ENCODE data around the gene PPARGC1A. TPM values are rescaled to one million over a fixed set of nuclear protein-coding genes. Genes with fewer than 3 reads are reported as not detected.

Gene PPARGC1A
- total RNA-seq, 1 donor from 2014 or later = 0.48 TPM

DNA sequence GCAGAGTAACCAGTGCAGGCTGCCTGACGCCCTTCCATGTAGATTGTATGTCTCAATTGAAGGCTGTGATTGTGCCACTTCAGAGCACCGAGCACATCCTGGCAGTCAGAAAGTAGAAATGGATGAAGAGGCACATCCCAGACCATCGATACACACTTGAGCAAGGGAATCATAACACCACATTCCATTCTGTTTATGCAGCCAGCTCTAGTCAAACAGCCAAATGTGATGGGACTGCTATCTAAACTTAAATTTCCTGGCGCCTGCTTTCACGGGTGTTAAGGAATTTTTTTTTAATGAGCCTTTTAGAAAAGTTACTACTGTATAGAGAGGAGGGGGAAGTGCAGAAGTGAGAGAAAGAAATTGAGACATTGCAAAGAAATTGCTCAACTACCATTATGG, 84.4 kb downstream of the PPARGC1A start:
- H3K36me3 ChIP-seq (ENCODE audit: insufficient read depth, low read length) = no peaks in the 10 kb centered on the region
- H3K79me2 ChIP-seq (ENCODE audit: insufficient read depth, low read length) = no peaks in the 10 kb centered on the region
- H3K4me1 ChIP-seq (ENCODE audit: insufficient read depth, low read length) = no peaks in the 10 kb centered on the region
- Mint-ChIP-seq H3K4me3 (ENCODE audit: unreplicated experiment) (no peak overlapping the region), H3K27ac (ENCODE audit: unreplicated experiment) (peak overlapping the region; percentile 44), H3K27me3 (ENCODE audit: low read depth, unreplicated experiment) (no peaks in the 10 kb centered on the region), H3K36me3 (ENCODE audit: low read depth, unreplicated experiment) (no peaks in the 10 kb centered on the region), H3K4me1 (ENCODE audit: low read depth, unreplicated experiment) (peaks cover 10% of the 10 kb centered on the region), H3K9me3 (ENCODE audit: unreplicated experiment) (no peaks in the 10 kb centered on the region)
- H3K27me3 ChIP-seq (ENCODE audit: insufficient read depth, low read length) = no peaks in the 10 kb centered on the region
- H3K9ac ChIP-seq (ENCODE audit: low read length) = no peak overlapping the region
- no peak overlapping the region for H2AFZ ChIP-seq (ENCODE audit: low read depth, low read length)
- no peak overlapping the region for H3K4me3 ChIP-seq (ENCODE audit: insufficient read depth, low read depth, low read length)
- DNase-seq (ENCODE audit: low read depth) (peak; percentile 61), FAIRE-seq (no peak)
- H4K20me1 ChIP-seq (ENCODE audit: insufficient read depth, low read length) = no peaks in the 10 kb centered on the region
- no peaks in the 10 kb centered on the region for H3K9me3 ChIP-seq (ENCODE audit: insufficient read depth, low read depth, low read length)
- no peak overlapping the region for H3K27ac ChIP-seq (ENCODE audit: low read depth, low read length)
- H3K4me2 ChIP-seq (ENCODE audit: low read length) = peak overlapping the region; percentile 6
- TF ChIP-seq, protein P1, sequence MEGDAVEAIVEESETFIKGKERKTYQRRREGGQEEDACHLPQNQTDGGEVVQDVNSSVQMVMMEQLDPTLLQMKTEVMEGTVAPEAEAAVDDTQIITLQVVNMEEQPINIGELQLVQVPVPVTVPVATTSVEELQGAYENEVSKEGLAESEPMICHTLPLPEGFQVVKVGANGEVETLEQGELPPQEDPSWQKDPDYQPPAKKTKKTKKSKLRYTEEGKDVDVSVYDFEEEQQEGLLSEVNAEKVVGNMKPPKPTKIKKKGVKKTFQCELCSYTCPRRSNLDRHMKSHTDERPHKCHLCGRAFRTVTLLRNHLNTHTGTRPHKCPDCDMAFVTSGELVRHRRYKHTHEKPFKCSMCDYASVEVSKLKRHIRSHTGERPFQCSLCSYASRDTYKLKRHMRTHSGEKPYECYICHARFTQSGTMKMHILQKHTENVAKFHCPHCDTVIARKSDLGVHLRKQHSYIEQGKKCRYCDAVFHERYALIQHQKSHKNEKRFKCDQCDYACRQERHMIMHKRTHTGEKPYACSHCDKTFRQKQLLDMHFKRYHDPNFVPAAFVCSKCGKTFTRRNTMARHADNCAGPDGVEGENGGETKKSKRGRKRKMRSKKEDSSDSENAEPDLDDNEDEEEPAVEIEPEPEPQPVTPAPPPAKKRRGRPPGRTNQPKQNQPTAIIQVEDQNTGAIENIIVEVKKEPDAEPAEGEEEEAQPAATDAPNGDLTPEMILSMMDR (IDR thresholded peaks at IDR 0.05; ENCODE audit: insufficient read depth, low read depth, low read length) = no peak
- TF ChIP-seq EZH2 (IDR thresholded peaks at IDR 0.05; ENCODE audit: insufficient read depth, low read length) = no peak

DNA sequence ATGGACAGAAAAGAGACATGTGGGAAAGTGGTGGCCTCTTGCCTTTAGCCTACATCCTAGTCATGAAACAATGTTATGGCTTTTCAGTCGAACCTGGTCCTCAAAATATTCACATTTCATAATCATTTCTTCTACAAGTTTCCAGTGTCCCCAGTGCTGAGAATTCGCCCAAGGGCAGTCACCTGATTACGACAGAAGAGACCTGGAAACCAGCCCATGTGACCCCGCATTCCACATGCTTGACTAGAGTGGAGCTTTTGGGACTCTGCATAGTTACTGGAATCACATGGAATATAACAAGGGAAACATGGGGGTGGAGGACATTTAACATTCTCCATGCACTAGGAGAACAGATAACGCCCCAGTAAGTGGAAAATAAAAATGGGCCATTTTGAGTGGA, 100.1 kb downstream of the PPARGC1A start:
- no peaks in the 10 kb centered on the region for H3K79me2 ChIP-seq (ENCODE audit: insufficient read depth, low read length)
- Mint-ChIP-seq H3K4me1 (ENCODE audit: low read depth, unreplicated experiment) (no peaks in the 10 kb centered on the region), H3K36me3 (ENCODE audit: low read depth, unreplicated experiment) (no peaks in the 10 kb centered on the region), H3K27ac (ENCODE audit: unreplicated experiment) (peak overlapping the region; percentile 31), H3K4me3 (ENCODE audit: unreplicated experiment) (no peak overlapping the region), H3K27me3 (ENCODE audit: low read depth, unreplicated experiment) (no peaks in the 10 kb centered on the region), H3K9me3 (ENCODE audit: unreplicated experiment) (peaks cover 3% of the 10 kb centered on the region)
- no peaks in the 10 kb centered on the region for H3K36me3 ChIP-seq (ENCODE audit: insufficient read depth, low read length)
- no peaks in the 10 kb centered on the region for H3K27me3 ChIP-seq (ENCODE audit: insufficient read depth, low read length)
- FAIRE-seq = no peak
- peaks cover 4% of the 10 kb centered on the region for H3K4me1 ChIP-seq (ENCODE audit: insufficient read depth, low read length)
- no peaks in the 10 kb centered on the region for H4K20me1 ChIP-seq (ENCODE audit: insufficient read depth, low read length)
- H3K9me3 ChIP-seq (ENCODE audit: insufficient read depth, low read depth, low read length) = no peaks in the 10 kb centered on the region
- peak overlapping the region; percentile 23 for H3K27ac ChIP-seq (ENCODE audit: low read depth, low read length)
- TF ChIP-seq, protein P1 (IDR thresholded peaks at IDR 0.05; ENCODE audit: insufficient read depth, low read depth, low read length) = no peak
- no peak for TF ChIP-seq EZH2 (IDR thresholded peaks at IDR 0.05; ENCODE audit: insufficient read depth, low read length)
- peak; percentile 81 for DNase-seq (ENCODE audit: low read depth)
- H3K4me3 ChIP-seq (ENCODE audit: insufficient read depth, low read depth, low read length) = no peak overlapping the region
- H2AFZ ChIP-seq (ENCODE audit: low read depth, low read length) = peak overlapping the region; percentile 21
- peak overlapping the region; percentile 44 for H3K4me2 ChIP-seq (ENCODE audit: low read length)
- no peak overlapping the region for H3K9ac ChIP-seq (ENCODE audit: low read length)

DNA sequence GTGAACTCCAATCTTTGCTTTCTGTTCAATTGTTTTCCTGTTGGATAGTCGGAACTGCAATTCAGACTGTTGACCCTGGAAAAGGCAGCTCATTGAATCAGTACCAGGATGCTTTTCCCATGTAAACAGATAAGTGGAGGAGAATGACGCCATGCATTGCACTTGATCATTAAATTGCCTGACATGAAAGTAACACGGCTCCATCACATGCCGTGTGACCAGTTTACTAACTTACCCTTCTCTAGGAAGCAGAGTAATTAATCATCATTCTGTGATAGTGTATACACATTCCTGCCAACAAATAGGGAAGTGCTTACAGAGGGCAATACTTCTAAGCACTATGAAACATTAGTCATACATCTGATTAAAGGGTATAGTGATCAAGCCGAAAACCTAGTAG, 101.4 kb downstream of the PPARGC1A start:
- Histone ChIP-seq H3K36me3 (ENCODE audit: insufficient read depth, low read length) (no peaks in the 10 kb centered on the region), H3K79me2 (ENCODE audit: insufficient read depth, low read length) (no peaks in the 10 kb centered on the region), H3K9ac (ENCODE audit: low read length) (no peak overlapping the region), H3K4me3 (ENCODE audit: insufficient read depth, low read depth, low read length) (no peak overlapping the region), H3K27me3 (ENCODE audit: insufficient read depth, low read length) (no peaks in the 10 kb centered on the region), H3K27ac (ENCODE audit: low read depth, low read length) (no peak overlapping the region), H3K9me3 (ENCODE audit: insufficient read depth, low read depth, low read length) (no peaks in the 10 kb centered on the region), H3K4me2 (ENCODE audit: low read length) (no peak overlapping the region), H3K4me1 (ENCODE audit: insufficient read depth, low read length) (peaks cover 4% of the 10 kb centered on the region), H2AFZ (ENCODE audit: low read depth, low read length) (no peak overlapping the region), H4K20me1 (ENCODE audit: insufficient read depth, low read length) (no peaks in the 10 kb centered on the region)
- TF ChIP-seq, protein P1 (IDR thresholded peaks at IDR 0.05; ENCODE audit: insufficient read depth, low read depth, low read length) = no peak
- no peak for TF ChIP-seq EZH2 (IDR thresholded peaks at IDR 0.05; ENCODE audit: insufficient read depth, low read length)
- FAIRE-seq = no peak
- DNase-seq (ENCODE audit: low read depth) = peak; percentile 50
- H3K4me3 Mint-ChIP-seq (ENCODE audit: unreplicated experiment) = no peak overlapping the region
- H3K27me3 Mint-ChIP-seq (ENCODE audit: low read depth, unreplicated experiment) = no peaks in the 10 kb centered on the region
- H3K4me1 Mint-ChIP-seq (ENCODE audit: low read depth, unreplicated experiment) = no peaks in the 10 kb centered on the region
- H3K27ac Mint-ChIP-seq (ENCODE audit: unreplicated experiment) = no peak overlapping the region
- H3K36me3 Mint-ChIP-seq (ENCODE audit: low read depth, unreplicated experiment) = peaks cover under 1% of the 10 kb centered on the region
- peaks cover 7% of the 10 kb centered on the region for H3K9me3 Mint-ChIP-seq (ENCODE audit: unreplicated experiment)
